Cortex of kidney (tissue), 1 donor: Measurements from ENCODE around the gene SLX9.
"Not testable (repeated sequence)": the region's sequence is repeated elsewhere in the genome, so short reads cannot be mapped to it uniquely, and the experiment has no call there.

ENCODE experiments used
- DNase-seq: peaks from one replicate; lab custom pipeline; 2025; lab: John Stamatoyannopoulos, UW

SLX9 gene

DNA sequence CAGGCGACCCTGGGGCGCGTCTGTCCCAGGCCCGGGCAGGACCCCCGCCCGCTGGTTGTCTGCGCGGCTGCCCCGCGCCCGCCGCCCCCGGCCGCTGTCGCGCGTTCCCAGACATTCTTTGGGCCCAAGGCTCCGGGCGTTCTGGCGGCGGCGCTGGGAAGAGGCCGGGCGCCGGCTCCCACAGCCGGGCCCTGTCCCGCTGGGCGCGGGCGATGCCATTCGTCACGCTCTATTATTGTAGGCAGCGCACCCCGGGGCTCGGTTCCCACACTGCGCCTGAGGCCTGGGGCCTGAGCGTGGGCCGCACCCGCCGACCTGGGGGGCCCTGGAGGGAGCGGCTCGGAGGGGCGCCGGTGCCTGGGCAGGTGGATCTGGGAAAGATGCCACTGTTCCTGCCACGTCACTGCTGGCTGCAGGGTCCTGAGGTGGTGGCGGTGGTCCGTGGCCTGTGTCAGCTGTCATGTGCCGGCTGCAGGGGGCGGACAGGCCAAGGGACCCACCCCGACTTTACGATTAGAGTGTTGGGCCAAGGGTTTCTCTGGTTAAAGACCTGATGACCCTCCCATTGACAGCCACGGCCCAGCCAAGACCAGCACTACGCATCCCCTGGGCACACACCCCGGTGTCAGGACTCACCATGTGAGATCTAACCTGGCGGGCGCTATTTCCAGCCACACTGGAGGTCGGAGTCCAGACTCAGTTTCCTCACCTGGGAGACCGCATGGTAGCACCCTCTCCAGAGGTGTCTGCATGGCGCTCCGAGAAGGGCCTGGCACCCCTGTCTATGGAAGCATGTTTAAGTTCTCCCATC lies 79.5 kb downstream of the SLX9 start:
- DNase-seq, result no peak

DNA sequence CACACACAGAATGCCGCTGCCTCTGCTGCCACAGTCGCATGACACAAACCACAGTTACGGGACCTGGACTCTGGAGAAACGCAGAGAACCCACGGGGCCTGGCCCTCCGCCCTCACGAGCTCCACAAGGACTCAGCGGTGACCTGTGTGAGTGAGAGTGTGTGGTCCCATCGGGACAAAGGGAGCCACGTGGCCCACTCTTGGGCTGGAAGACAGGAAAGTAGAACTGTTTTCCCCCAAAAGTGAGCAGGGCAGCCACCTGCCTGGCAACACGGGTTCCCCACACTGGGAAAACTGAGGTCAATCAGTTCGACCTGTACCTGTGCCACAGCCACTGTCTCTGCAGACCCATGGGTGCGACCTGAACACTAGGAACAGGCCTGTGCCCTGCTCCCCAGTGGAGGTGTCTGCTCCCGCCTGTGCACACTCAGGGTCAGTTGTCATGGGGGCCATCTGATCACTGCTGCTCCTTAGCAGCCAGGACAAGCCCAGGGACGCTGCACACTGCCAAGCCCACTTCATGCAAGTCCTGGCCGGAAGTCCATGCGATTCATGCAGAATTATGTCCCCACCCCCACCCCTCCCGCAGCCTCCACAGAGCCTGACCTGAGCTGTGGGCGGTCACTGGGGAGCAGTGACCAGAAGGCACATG lies 80.2 kb downstream of the SLX9 start:
- DNase-seq, result no peak

DNA sequence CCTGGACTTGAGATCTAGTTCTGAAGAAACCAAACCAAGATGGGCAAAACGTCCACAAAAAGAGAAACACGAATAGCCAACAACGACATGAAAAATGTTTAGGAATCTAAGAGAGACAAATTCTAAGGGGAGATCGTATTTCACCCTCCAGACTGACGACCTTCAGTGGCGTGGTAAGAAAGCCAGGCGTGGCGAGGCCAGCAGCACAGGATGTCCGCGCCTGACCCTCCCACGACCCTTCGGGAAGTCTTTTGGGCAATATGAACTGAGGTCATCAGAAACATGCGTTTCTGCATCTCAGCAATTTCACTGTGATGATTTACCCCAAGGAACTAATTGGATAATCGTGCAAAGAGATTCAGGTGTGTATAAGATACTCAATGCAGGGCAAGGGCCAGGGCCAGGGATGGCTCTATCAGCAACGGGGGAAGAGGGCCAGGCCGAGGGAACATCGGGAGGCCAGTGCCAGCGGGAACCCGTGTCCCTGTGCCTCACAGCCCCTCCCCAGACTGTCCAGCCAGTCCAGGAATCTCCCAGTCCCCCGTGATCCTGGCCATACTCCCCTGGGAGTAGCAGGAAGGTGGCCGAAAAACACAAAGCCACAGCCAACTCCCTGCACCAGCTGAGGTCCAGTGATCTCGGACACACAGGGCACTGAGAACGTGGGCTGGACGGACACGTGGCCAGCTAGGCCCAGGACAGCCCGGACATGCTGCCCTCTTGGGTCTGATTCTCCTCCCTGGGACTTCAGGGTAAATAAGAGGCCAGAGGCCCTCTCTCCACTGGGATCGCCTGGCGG lies 81.0 kb downstream of the SLX9 start:
- DNase-seq, result no peak

DNA sequence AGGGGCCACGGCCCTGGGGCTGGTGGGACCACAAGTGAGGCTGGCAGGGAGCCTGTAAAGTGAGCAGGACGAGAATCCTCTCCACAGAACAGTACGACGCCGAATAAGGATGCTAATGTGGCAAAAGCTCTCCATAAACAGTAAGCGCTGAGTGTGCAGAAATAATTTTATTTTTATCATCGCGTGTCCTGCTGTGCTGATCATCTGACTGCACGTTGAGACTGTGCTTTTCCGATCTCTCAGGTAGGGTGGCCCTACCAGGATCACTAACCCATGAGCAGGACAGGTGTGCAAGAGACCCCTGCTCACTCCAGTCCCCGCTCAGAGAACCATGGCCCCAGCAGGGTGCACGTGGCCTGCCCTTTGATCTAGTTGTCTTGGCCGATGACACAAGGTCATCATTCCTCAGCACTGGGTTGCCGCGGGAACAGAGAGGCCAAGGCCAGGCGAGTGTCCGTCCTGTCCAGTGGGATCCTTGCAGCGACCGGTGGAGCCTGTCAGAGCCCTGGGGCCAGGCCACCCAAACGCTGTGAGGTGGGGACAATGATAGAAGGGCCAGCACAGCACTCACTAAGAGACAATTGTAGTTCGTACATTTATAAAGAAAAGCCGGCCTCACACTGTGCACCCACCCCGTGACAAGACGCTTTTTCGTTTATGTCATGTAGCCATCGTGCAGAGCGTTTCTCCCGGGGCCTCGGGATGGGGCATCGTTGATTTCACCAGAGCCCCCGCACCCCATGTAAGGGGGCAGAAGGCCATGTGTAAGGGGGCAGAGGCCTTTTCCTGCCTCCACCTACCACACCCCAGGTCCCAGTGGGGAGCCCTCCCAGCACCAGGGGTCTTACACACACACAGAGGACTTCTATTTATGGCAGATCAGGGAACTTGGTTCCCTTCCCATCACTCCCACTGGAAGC lies 81.9 kb downstream of the SLX9 start:
- no peak for DNase-seq

DNA sequence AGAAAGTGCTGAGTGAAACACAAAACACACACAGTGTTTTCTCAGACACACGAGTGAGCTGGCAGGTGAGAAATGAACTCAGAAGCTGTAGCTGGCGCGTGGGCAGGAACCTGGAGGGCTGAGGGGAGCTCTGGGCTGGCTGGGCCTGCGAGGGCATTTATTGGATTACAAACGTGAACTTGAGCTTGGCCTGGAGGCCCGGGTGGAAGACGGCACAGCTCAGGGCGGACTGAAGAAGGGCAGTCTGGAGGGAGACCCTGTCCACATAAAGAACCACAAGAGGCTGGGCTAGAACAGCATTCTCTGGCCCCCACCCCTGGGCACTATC lies 82.5 kb downstream of the SLX9 start:
- no peak for DNase-seq

DNA sequence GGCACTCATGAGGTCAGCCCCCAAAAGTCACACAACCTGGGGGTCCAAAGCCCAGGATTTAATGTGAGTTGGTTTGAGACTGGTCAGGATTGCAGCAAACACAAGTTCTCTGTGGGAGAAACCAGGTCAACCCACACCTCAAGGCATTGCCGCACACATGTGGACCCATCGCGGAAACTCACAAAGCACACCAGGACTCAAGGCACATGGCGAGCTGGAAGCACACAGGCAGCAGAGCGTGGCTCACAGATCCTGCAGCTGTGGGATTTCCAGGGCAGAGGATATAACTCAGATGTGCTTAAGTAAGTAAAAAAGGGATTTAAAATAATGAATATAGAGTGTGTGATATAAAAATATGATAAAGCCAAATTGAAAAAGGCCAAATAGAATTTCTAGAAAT lies 82.9 kb downstream of the SLX9 start:
- DNase-seq, result no peak

DNA sequence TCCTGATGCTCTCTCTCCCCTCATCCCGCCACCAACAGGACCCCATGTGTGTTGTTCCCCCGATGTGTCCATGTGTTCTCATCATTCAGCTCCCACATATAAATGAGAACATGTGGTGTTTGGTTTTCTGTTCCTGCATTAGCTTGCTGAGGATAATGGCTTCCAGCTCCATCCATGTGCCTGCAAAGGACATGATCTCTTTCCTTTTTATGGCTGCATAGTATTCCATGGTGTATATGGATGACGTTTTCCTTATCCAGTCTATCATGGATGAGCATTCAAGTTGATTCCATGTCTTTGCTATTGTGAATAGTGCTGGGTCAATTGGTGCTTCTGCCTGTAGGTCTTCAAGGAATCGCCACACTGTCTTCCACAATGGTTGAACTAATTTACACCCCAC lies 84.7 kb downstream of the SLX9 start:
- not testable (repeated sequence) for DNase-seq

DNA sequence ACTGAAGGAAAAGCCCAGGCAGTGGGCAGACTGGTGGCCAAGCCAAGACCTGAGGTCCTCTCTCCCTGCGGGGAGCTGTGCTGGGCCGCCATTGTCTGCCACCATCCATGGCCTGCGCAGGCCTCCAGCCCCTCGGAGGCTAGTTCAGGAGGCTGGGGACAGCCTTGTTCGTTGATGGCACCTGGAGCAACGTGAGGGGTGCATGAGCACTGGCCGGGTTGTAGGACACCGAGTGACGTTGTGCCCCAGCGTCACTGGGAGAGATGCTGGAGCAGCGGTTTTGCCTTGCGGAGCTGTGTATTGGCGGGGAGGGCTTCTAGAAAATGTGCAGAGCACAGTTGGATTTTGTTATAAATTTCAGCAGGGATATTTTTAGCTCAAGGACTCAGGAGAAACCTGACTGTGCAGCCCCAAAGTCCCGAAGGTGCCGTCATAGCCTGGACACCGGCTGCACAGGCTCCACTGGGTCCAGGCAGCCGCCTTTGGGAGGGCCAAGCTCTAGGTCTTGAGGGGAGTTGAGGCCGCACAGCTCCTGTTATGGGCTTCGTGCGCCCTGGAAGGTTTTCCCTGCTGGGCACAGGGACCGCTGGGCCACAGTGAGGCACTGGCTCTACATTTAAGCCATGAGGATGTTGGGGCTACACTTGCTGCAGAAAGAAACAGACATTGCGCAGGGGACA lies 86.4 kb downstream of the SLX9 start:
- no peak for DNase-seq
